ENCODE data around the gene BICDL1.

BICDL1 gene

GRCh38 chr12:119956047-119956446 is 33.0 kb upstream of the BICDL1 start:
- H2AFZ ChIP-seq (ENCODE audit: low read depth, low read length, severe bottlenecking), result no peak overlapping the region
- no peak overlapping the region for H3K4me2 ChIP-seq (ENCODE audit: low read depth, low read length, poor library complexity, severe bottlenecking)
- H3K9ac ChIP-seq (ENCODE audit: low read length), result no peak overlapping the region
- no peaks in the 10 kb centered on the region for H3K9me2 ChIP-seq (replicated peaks; ENCODE audit: insufficient read depth, low read length)
- no peaks in the 10 kb centered on the region for H3K27me3 ChIP-seq (ENCODE audit: low read length)
- no peak overlapping the region for H3K4me3 ChIP-seq (ENCODE audit: insufficient read depth, low read length, poor library complexity, severe bottlenecking)
- no peaks in the 10 kb centered on the region for H3K79me2 ChIP-seq (ENCODE audit: insufficient read depth, low read length)
- no peaks in the 10 kb centered on the region for H4K20me1 ChIP-seq (ENCODE audit: low read depth, low read length)
- peaks cover 23% of the 10 kb centered on the region; the same call in 1 of the 2 replicates for H3K9me3 ChIP-seq (ENCODE audit: insufficient read depth, low read length)
- TF ChIP-seq CTCF (IDR thresholded peaks at IDR 0.05; ENCODE audit: insufficient read depth, low read length, poor library complexity, severe bottlenecking) (no peak), EZH2phosphoT487 (conservative IDR thresholded peaks at IDR 0.05; ENCODE audit: low read length) (no peak)
- no peak overlapping the region for H3K27ac ChIP-seq (ENCODE audit: low read depth, low read length)
- H3F3A ChIP-seq (ENCODE audit: insufficient read depth), result no peaks in the 10 kb centered on the region
- H3K36me3 ChIP-seq (ENCODE audit: low read length), result no peaks in the 10 kb centered on the region

DNA sequence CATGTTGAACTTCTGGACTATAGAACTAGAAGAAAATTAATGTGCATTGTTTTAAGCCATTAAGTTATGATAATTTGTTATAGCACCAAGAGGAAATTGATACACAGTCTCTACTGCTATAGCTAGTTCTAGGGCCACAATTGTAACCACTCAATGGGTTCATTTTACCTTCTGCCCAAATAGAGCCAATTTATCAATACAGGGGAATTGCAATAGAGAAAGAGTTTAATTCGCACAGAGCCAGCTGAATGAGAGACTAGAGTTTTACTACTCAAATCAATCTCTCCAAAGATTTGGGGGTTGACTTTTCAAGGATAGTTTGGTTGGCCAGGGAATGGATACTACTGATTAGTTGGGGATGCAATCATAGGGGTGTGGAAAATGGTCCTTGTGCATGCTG is 31.9 kb upstream of the BICDL1 start:
- Histone ChIP-seq H4K20me1 (ENCODE audit: low read depth, low read length) (no peaks in the 10 kb centered on the region), H3K4me3 (ENCODE audit: insufficient read depth, low read length, poor library complexity, severe bottlenecking) (no peak overlapping the region)
- TF ChIP-seq EZH2phosphoT487 (conservative IDR thresholded peaks at IDR 0.05; ENCODE audit: low read length) (no peak), CTCF (IDR thresholded peaks at IDR 0.05; ENCODE audit: insufficient read depth, low read length, poor library complexity, severe bottlenecking) (no peak)

GRCh38 chr12:119959435-119959834 is 29.6 kb upstream of the BICDL1 start:
- H2AFZ ChIP-seq (ENCODE audit: low read depth, low read length, severe bottlenecking), result no peak overlapping the region
- H3K9ac ChIP-seq (ENCODE audit: low read length), result no peak overlapping the region
- H3K9me3 ChIP-seq (ENCODE audit: insufficient read depth, low read length), result peaks cover 23% of the 10 kb centered on the region; the same call in 1 of the 2 replicates
- H3K4me2 ChIP-seq (ENCODE audit: low read depth, low read length, poor library complexity, severe bottlenecking), result no peak overlapping the region
- no peak overlapping the region for H3K4me3 ChIP-seq (ENCODE audit: insufficient read depth, low read length, poor library complexity, severe bottlenecking)
- H3F3A ChIP-seq (ENCODE audit: insufficient read depth), result no peaks in the 10 kb centered on the region
- H3K79me2 ChIP-seq (ENCODE audit: insufficient read depth, low read length), result no peaks in the 10 kb centered on the region
- no peak overlapping the region for H3K27ac ChIP-seq (ENCODE audit: low read depth, low read length)
- H3K36me3 ChIP-seq (ENCODE audit: low read length), result no peaks in the 10 kb centered on the region
- no peaks in the 10 kb centered on the region for H3K9me2 ChIP-seq (replicated peaks; ENCODE audit: insufficient read depth, low read length)
- no peaks in the 10 kb centered on the region for H3K27me3 ChIP-seq (ENCODE audit: low read length)
- no peak for TF ChIP-seq CTCF (IDR thresholded peaks at IDR 0.05; ENCODE audit: insufficient read depth, low read length, poor library complexity, severe bottlenecking)
- TF ChIP-seq EZH2phosphoT487 (conservative IDR thresholded peaks at IDR 0.05; ENCODE audit: low read length), result no peak
- H4K20me1 ChIP-seq (ENCODE audit: low read depth, low read length), result no peaks in the 10 kb centered on the region

More for the DNA sequence above, 31.9 kb upstream of the BICDL1 start:
- H3K79me2 ChIP-seq (ENCODE audit: insufficient read depth, low read length), result no peaks in the 10 kb centered on the region
- H3K36me3 ChIP-seq (ENCODE audit: low read length), result no peaks in the 10 kb centered on the region
- no peaks in the 10 kb centered on the region for H3K9me2 ChIP-seq (replicated peaks; ENCODE audit: insufficient read depth, low read length)
- no peak overlapping the region for H2AFZ ChIP-seq (ENCODE audit: low read depth, low read length, severe bottlenecking)
- H3K9ac ChIP-seq (ENCODE audit: low read length), result no peak overlapping the region
- H3K9me3 ChIP-seq (ENCODE audit: insufficient read depth, low read length), result peaks cover 23% of the 10 kb centered on the region; the same call in 1 of the 2 replicates
- H3K4me2 ChIP-seq (ENCODE audit: low read depth, low read length, poor library complexity, severe bottlenecking), result no peak overlapping the region
- H3F3A ChIP-seq (ENCODE audit: insufficient read depth), result no peaks in the 10 kb centered on the region
- no peak overlapping the region for H3K27ac ChIP-seq (ENCODE audit: low read depth, low read length)
- no peaks in the 10 kb centered on the region for H3K27me3 ChIP-seq (ENCODE audit: low read length)
